Measurements from ENCODE around the gene DNAH3.

Gene DNAH3

GRCh38 chr16:20889625-20890275 lies 260.9 kb downstream of the DNAH3 start:
- no peak for TF ChIP-seq CTCF (IDR thresholded peaks at IDR 0.05; ENCODE audit: low read depth, low read length, missing control alignments)
- no peak overlapping the region for H3K27ac ChIP-seq
- no peak for DNase-seq
- H3K36me3 ChIP-seq (replicated peaks), result peaks cover 7% of the 10 kb centered on the region
- in situ Hi-C loops (cut with HindIII; ENCODE audit: low pct_ligation_motif_present, low sequenced_read_pairs), result no loop called here
- no peaks in the 10 kb centered on the region for H3K27me3 ChIP-seq (replicated peaks)
- H3K4me3 ChIP-seq (ENCODE audit: low read depth, low read length), result no peak overlapping the region

GRCh38 chr16:20887207-20887606 lies 263.4 kb downstream of the DNAH3 start:
- DNase-seq, result no peak
- Histone ChIP-seq H3K36me3 (replicated peaks) (peaks cover 5% of the 10 kb centered on the region), H3K27ac (no peak overlapping the region), H3K27me3 (replicated peaks) (no peaks in the 10 kb centered on the region), H3K4me3 (ENCODE audit: low read depth, low read length) (no peak overlapping the region)
- in situ Hi-C loops (cut with HindIII; ENCODE audit: low pct_ligation_motif_present, low sequenced_read_pairs), result no loop called here
- TF ChIP-seq CTCF (IDR thresholded peaks at IDR 0.05; ENCODE audit: low read depth, low read length, missing control alignments), result no peak

- TF ChIP-seq CTCF (IDR thresholded peaks at IDR 0.05; ENCODE audit: low read depth, low read length, missing control alignments), result no peak
- Histone ChIP-seq H3K27me3 (replicated peaks) (no peaks in the 10 kb centered on the region), H3K4me3 (ENCODE audit: low read depth, low read length) (no peak overlapping the region), H3K27ac (no peak overlapping the region), H3K36me3 (replicated peaks) (peaks cover 5% of the 10 kb centered on the region)
- DNase-seq, result no peak
- in situ Hi-C loops (cut with HindIII; ENCODE audit: low pct_ligation_motif_present, low sequenced_read_pairs), result no loop called here
These were observed 264.3 kb downstream of the DNAH3 start for GRCh38 chr16:20886320-20886719.

GRCh38 chr16:20884240-20884556 lies 266.4 kb downstream of the DNAH3 start:
- in situ Hi-C loops (cut with HindIII; ENCODE audit: low pct_ligation_motif_present, low sequenced_read_pairs), result no loop called here
- Histone ChIP-seq H3K4me3 (ENCODE audit: low read depth, low read length) (no peak overlapping the region), H3K36me3 (replicated peaks) (peaks cover 5% of the 10 kb centered on the region), H3K27ac (no peak overlapping the region), H3K27me3 (replicated peaks) (no peaks in the 10 kb centered on the region)
- TF ChIP-seq CTCF (IDR thresholded peaks at IDR 0.05; ENCODE audit: low read depth, low read length, missing control alignments), result no peak
- DNase-seq, result peak; percentile 29

GRCh38 chr16:20883554-20884239 lies 266.9 kb downstream of the DNAH3 start:
- Histone ChIP-seq H3K27ac (no peak overlapping the region), H3K36me3 (replicated peaks) (peaks cover 5% of the 10 kb centered on the region), H3K4me3 (ENCODE audit: low read depth, low read length) (no peak overlapping the region), H3K27me3 (replicated peaks) (no peaks in the 10 kb centered on the region)
- in situ Hi-C loops (cut with HindIII; ENCODE audit: low pct_ligation_motif_present, low sequenced_read_pairs), result no loop called here
- DNase-seq, result no peak
- TF ChIP-seq CTCF (IDR thresholded peaks at IDR 0.05; ENCODE audit: low read depth, low read length, missing control alignments), result no peak

Data from brain microvascular endothelial cell (primary cell).